Adrenal gland (tissue), 5 donors: Measurements from ENCODE around the gene ARHGEF18.

Experiments
- POLR2A ChIP-seq, 2 donors: fragments of 450-650 bp; IDR thresholded peaks; one replicate each; pipeline ENCODE4 v1.6.1; 2017; ENCODE audit warnings: antibody characterized with exemption in 2 of 2, mild to moderate bottlenecking in 2 of 2, moderate library complexity in 1 of 2
- TF ChIP-seq, protein P1 (sequence below), 6 experiments: fragments of 450-650 bp in 4 of 6; fragments of 200-600 bp in 2 of 6; sonication (generic) in 1 of 6; IDR thresholded peaks; 1 replicate in 5 of 6; 2 replicates in 1 of 6; pipeline versions ENCODE4 v1.5.1 to v1.8.0; 2016 to 2021; ENCODE audit warnings: antibody characterized with exemption in 6 of 6, mild to moderate bottlenecking in 2 of 6, moderate library complexity in 1 of 6
- donor health status: DM: no; HTN: no; CAD: no.

DNA sequence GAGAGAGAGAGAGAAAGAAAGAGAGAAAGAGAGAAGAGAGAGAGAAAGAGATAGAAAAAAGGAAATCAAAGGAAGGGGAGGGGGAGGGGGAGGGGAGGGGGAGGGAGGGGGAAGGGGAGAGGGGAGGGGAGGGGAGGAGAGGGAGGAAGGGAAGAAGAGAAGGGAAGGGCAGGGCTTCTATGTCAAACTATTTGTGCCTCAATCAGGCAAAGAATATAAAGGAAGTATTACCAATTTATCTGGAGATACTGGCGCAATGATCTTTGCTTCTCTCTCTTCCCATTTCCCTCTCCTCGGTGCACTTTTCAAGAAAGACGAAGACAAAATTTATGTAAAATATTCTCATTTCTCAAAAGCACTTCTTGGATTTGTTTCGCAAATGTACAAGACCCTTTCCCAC is 45.3 kb upstream of the ARHGEF18 start:
- TF ChIP-seq, protein P1, sequence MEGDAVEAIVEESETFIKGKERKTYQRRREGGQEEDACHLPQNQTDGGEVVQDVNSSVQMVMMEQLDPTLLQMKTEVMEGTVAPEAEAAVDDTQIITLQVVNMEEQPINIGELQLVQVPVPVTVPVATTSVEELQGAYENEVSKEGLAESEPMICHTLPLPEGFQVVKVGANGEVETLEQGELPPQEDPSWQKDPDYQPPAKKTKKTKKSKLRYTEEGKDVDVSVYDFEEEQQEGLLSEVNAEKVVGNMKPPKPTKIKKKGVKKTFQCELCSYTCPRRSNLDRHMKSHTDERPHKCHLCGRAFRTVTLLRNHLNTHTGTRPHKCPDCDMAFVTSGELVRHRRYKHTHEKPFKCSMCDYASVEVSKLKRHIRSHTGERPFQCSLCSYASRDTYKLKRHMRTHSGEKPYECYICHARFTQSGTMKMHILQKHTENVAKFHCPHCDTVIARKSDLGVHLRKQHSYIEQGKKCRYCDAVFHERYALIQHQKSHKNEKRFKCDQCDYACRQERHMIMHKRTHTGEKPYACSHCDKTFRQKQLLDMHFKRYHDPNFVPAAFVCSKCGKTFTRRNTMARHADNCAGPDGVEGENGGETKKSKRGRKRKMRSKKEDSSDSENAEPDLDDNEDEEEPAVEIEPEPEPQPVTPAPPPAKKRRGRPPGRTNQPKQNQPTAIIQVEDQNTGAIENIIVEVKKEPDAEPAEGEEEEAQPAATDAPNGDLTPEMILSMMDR (IDR thresholded peaks at IDR 0.05) = no peak
- no peak for TF ChIP-seq POLR2A (IDR thresholded peaks at IDR 0.05)
